Stomach (tissue), 9 donors: ENCODE data around the gene NFE2L1. TPM values are rescaled to one million over a fixed set of nuclear protein-coding genes. Genes with fewer than 3 reads are reported as not detected.
"Not testable (repeated sequence)": the region's sequence is repeated elsewhere in the genome, so short reads cannot be mapped to it uniquely, and the experiment has no call there.

Source experiments
- DNase-seq, 2 donors: peaks; one replicate each; pipeline versions ENCODE4 v3.0.0 to v3.0.0-alpha.2; 2013 to 2019
- H3K27ac ChIP-seq, 5 donors: fragments of 200-600 bp in 4 of 5; sonication (generic) in 4 of 5; one replicate each; pipeline ENCODE4 v1.5.1; 2013 to 2019; ENCODE audit warnings: mild to moderate bottlenecking in 1 of 5, moderate library complexity in 1 of 5
- H3K27me3 ChIP-seq, 3 donors: fragments of 200-600 bp; sonication (generic); one replicate each; pipeline ENCODE4 v1.5.1; 2017 to 2019; ENCODE audit warnings: mixed run types in 1 of 3
- H3K36me3 ChIP-seq, 4 donors: fragments of 200-600 bp; sonication (generic); 1 replicate in 3 of 4; 2 replicates in 1 of 4; pipeline ENCODE4 v1.5.1; 2016 to 2019
- H3K4me1 ChIP-seq, 4 donors: fragments of 200-600 bp; sonication (generic); one replicate each; pipeline ENCODE4 v1.5.1; 2016 to 2019
- H3K4me3 ChIP-seq, 4 donors: fragments of 200-600 bp; sonication (generic) in 3 of 4; one replicate each; pipeline ENCODE4 v1.5.1; 2016 to 2019; ENCODE audit warnings: mild to moderate bottlenecking in 1 of 4
- H3K9me3 ChIP-seq, 4 donors: fragments of 200-600 bp; sonication (generic); one replicate each; pipeline ENCODE4 v1.5.1; 2016 to 2019
- EP300 ChIP-seq: sonication (generic); formaldehyde crosslinking; IDR thresholded peaks from one replicate; pipeline ENCODE4 v1.6.1; 2017; ENCODE audit warnings: antibody characterized with exemption
- POLR2A ChIP-seq, 4 donors: fragments of 450-650 bp; IDR thresholded peaks; one replicate each; pipeline ENCODE4 v1.6.1; 2016; ENCODE audit warnings: antibody characterized with exemption in 4 of 4, control low read depth in 2 of 4, mild to moderate bottlenecking in 1 of 4, moderate library complexity in 1 of 4
- POLR2AphosphoS5 ChIP-seq, 3 donors: sonication (generic); formaldehyde crosslinking; IDR thresholded peaks; one replicate each; pipeline ENCODE4 v1.6.1; 2016; ENCODE audit warnings: antibody characterized with exemption in 3 of 3
- WGBS, 5 donors: extraction: QIAGEN DNeasy Blood & Tissue Kit in 3 of 5; methylation state at CpG; one replicate each; pipeline versions ENCODE4 v1.1.5 to v1.1.7; 2013 to 2018; 5-methylcytosine and 5-hydroxymethylcytosine counted together
- intact Hi-C: fragments of 100-400 bp; cut with DNase I; formaldehyde crosslinking; loops from one replicate; pipeline ENCODE4 v1.15.1; 2023; ENCODE audit warnings: low total_unique reads
- polyA plus RNA-seq, 3 donors: library from polyadenylated mRNA; stranded (reverse); fragments of 200-250 nt; gene quantifications; one replicate each; pipeline ENCODE4 v1.2.3, GENCODE V29; 2013
- total RNA-seq, 5 donors: library from RNA; depleted of rRNA; stranded (reverse); fragments of >200 nt; gene quantifications; one replicate each; pipeline versions ENCODE4 v1.1.0 to v1.2.3, GENCODE V29; 2014 to 2016
- TF ChIP-seq, protein P1 (sequence below), 7 experiments: fragments of 450-650 bp in 4 of 7; fragments of 200-600 bp in 3 of 7; sonication (generic) in 3 of 7; IDR thresholded peaks; one replicate each; pipeline ENCODE4 v1.5.1; 2016 to 2019; ENCODE audit warnings: antibody characterized with exemption in 7 of 7, control low read depth in 2 of 7, mild to moderate bottlenecking in 1 of 7
- donor health status: healthy with polysubstance abuse.
- donor health status: Bipolar disorder and iron deficiency.
- donor health status: healthy.

Gene NFE2L1
- total and polyA plus RNA-seq, 8 donors = 25.2 to 160 (median 58.3) TPM

- peaks cover 0 to 17% (median 11%) of the 10 kb centered on the region in 3 donors for H3K27me3 ChIP-seq
- H3K9me3 ChIP-seq = no peaks in the 10 kb centered on the region
- H3K4me3 ChIP-seq = no peak overlapping the region
- H3K4me1 ChIP-seq = peaks cover 34 to 48% (median 45%) of the 10 kb centered on the region in 4 donors
- TF ChIP-seq POLR2AphosphoS5 (IDR thresholded peaks at IDR 0.05) (no peak), POLR2A (IDR thresholded peaks at IDR 0.05) (no peak), EP300 (no peak)
- TF ChIP-seq, protein P1, sequence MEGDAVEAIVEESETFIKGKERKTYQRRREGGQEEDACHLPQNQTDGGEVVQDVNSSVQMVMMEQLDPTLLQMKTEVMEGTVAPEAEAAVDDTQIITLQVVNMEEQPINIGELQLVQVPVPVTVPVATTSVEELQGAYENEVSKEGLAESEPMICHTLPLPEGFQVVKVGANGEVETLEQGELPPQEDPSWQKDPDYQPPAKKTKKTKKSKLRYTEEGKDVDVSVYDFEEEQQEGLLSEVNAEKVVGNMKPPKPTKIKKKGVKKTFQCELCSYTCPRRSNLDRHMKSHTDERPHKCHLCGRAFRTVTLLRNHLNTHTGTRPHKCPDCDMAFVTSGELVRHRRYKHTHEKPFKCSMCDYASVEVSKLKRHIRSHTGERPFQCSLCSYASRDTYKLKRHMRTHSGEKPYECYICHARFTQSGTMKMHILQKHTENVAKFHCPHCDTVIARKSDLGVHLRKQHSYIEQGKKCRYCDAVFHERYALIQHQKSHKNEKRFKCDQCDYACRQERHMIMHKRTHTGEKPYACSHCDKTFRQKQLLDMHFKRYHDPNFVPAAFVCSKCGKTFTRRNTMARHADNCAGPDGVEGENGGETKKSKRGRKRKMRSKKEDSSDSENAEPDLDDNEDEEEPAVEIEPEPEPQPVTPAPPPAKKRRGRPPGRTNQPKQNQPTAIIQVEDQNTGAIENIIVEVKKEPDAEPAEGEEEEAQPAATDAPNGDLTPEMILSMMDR (IDR thresholded peaks at IDR 0.05) = no peak
- 68 to 80% (median 76%) methylated on average over 11 to 12 of the region's 12 CpGs for whole genome bisulfite sequencing, 5 donors
- H3K27ac ChIP-seq = no peak overlapping the region
- no peak for DNase-seq
- intact Hi-C loops = loop anchor here (5.0 kb wide), 2 partner anchors 50 to 100 kb away; no protein-coding TSS in a partner anchor
- H3K36me3 ChIP-seq = no peaks in the 10 kb centered on the region
Observed at GRCh38 chr17:48027322-48027981, 20.7 kb upstream of the NFE2L1 start.

DNA sequence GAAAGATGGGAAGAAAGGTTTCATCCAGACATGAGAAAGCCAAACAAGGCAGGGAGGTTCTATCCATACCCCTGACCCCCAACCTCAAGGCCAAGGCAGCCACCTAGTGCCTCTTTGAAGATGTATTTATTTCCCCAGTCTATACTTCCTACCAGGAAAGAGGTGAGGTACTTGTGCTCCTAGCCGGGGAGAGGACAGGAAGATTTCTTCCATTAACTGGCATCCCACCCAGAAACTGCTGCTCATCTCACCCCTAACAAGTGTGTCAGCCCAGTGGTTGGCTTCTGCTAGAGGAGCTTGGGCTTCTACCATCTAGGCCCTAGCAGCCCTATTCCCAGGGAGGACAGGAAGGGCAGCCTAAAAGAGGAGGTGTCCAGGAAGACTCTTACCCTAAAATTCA, 19.4 kb upstream of the NFE2L1 start:
- Histone ChIP-seq H3K27me3 (peaks cover 0 to 6% (median 6%) of the 10 kb centered on the region in 3 donors), H3K36me3 (peaks cover 0 to 3% (median 0%) of the 10 kb centered on the region in 4 donors), H3K27ac (no peak overlapping the region), H3K9me3 (no peaks in the 10 kb centered on the region), H3K4me1 (peaks cover 25 to 37% (median 33%) of the 10 kb centered on the region in 4 donors), H3K4me3 (no peak overlapping the region)
- WGBS, 5 donors = 71 to 91% (median 88%) methylated on average over 1 of the region's 1 CpG
- TF ChIP-seq, protein P1 (IDR thresholded peaks at IDR 0.05) = no peak
- TF ChIP-seq POLR2A (IDR thresholded peaks at IDR 0.05) (no peak), EP300 (no peak), POLR2AphosphoS5 (IDR thresholded peaks at IDR 0.05) (no peak)
- intact Hi-C loops = loop anchor here (5.0 kb wide), 2 partner anchors 49 to 99 kb away; no protein-coding TSS in a partner anchor
- DNase-seq = no peak

DNA sequence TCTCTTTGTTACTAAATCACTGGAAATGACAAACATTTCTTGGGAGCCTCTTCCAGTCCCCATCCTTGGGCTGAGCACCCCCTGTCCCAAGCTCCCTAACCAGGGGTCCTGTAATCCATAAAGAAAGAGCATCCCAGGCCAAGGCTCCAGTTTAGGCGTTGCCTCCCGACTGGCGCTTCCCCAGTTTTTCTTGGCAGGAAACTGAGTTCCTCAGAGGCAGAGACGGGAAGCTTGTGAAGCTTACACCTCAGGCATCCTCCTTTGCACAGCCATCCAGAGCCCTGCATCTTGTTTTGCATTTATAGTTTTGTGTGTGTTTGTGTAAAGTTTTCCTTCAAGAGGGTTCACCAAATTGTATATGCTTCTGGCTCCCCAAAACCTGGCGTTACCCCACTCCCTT, 17.6 kb upstream of the NFE2L1 start:
- Histone ChIP-seq H3K4me1 (peaks cover 14 to 22% (median 16%) of the 10 kb centered on the region in 4 donors), H3K36me3 (peaks cover 0 to 4% (median 0%) of the 10 kb centered on the region in 4 donors), H3K9me3 (no peaks in the 10 kb centered on the region), H3K27ac (no peak overlapping the region), H3K4me3 (no peak overlapping the region), H3K27me3 (no peaks in the 10 kb centered on the region)
- 34 to 53% (median 52%) methylated on average over 5 of the region's 5 CpGs for WGBS, 5 donors
- TF ChIP-seq POLR2A (IDR thresholded peaks at IDR 0.05) (no peak), POLR2AphosphoS5 (IDR thresholded peaks at IDR 0.05) (no peak), EP300 (no peak)
- TF ChIP-seq, protein P1 (IDR thresholded peaks at IDR 0.05) = no peak
- intact Hi-C loops = no loop called here
- DNase-seq = no peak

GRCh38 chr17:48031966-48032365, 16.2 kb upstream of the NFE2L1 start:
- WGBS, 5 donors = 74 to 81% (median 78%) methylated on average over 6 of the region's 6 CpGs
- Histone ChIP-seq H3K4me3 (no peak overlapping the region), H3K36me3 (peaks cover 0 to 4% (median 0%) of the 10 kb centered on the region in 4 donors), H3K27me3 (peaks cover 0 to 7% (median 0%) of the 10 kb centered on the region in 3 donors), H3K9me3 (no peaks in the 10 kb centered on the region), H3K27ac (no peak overlapping the region), H3K4me1 (peaks cover 4 to 14% (median 8%) of the 10 kb centered on the region in 4 donors)
- intact Hi-C loops = no loop called here
- no peak for TF ChIP-seq POLR2A (IDR thresholded peaks at IDR 0.05)
- TF ChIP-seq EP300 = no peak
- TF ChIP-seq, protein P1 (IDR thresholded peaks at IDR 0.05) = no peak
- no peak for TF ChIP-seq POLR2AphosphoS5 (IDR thresholded peaks at IDR 0.05)
- DNase-seq = no peak

GRCh38 chr17:48034734-48035133, 13.4 kb upstream of the NFE2L1 start:
- 81 to 91% (median 87%) methylated on average over 12 of the region's 12 CpGs for WGBS, 5 donors
- peaks cover 0 to 27% (median 4%) of the 10 kb centered on the region in 3 donors for H3K27me3 ChIP-seq
- H3K4me3 ChIP-seq, DNase-seq, H3K9me3 ChIP-seq, H3K36me3 ChIP-seq, intact Hi-C loops, H3K27ac ChIP-seq: not testable (repeated sequence)
- peaks cover 10 to 18% (median 14%) of the 10 kb centered on the region in 4 donors for H3K4me1 ChIP-seq
